ENCODE measurements around the gene XYLT2.

Gene XYLT2

DNA sequence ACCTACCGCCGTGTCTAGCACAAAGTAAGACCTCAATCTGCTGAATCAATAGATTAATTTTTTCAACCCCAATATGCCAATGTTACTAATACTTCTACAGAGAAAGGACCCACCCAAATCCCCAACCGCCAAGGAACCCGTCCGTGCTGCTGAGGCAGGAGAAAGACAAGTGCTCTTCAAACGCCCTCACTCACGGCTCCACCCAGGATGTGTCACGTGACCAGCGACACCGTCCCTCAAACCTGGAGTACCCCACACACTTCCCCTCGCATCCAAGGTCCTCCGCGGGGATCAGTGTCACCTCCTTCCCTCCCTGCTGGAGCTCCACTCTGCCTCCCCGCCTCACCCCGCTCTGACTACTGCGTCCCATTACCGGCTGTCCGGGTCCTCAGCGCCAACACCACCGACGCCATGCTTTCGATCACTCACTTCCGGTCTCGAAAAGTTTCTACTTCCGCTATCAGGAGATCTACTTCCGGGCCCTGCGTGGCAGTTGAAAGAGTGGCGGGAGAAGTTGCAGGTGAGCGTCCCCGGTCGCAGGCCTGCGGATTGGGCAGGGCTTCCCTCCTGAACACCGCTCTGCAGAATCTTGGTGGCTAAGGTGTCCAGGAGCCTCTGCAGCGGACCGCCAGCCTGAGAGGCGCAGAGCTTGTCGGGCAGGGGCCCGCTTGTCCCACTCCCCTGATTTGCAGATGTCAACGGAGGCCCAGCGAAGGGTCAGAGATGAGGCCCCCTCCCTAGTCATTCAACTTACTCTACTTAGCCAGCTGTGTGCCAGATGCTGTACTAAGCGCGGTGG lies 27.0 kb downstream of the XYLT2 start, which contains the start of the genes EME1 and MRPL27:
EME1 (plus strand) TSS at position 472 of the 799 bp plus-strand sequence. CDS start 1,980 bp downstream, outside the sequence.
MRPL27 (minus strand) TSS at position 427 of the 799 bp plus-strand sequence; CDS start at position 413, 14 bp downstream.
- peak; percentile 90 for DNase-seq (ENCODE audit: insufficient read length, low spot score)
- TF ChIP-seq POLR2A (IDR thresholded peaks at IDR 0.05; ENCODE audit: low read depth, low read length): peak; percentile 83
- no peak for FAIRE-seq

DNA sequence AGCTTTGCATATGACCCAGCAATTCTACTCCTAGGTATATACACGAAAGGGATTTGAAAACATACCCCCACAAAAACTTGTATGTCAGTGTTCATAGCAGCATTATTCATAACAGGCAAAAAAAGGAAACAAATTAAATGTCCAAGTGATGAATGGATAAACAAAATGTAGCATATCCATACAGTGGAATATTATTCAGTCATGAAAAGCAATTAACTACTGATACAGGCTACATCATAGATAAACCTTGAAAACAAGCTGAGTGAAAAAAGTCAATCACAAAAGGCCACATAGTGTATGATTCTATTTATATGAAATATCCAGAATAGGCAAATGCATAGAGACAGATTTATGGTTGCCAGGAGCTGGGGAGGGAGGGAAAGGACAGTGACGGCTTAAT lies 27.8 kb downstream of the XYLT2 start:
- no peak for TF ChIP-seq POLR2A (IDR thresholded peaks at IDR 0.05; ENCODE audit: low read depth, low read length)
- DNase-seq (ENCODE audit: insufficient read length, low spot score) (no peak), FAIRE-seq (no peak)

DNA sequence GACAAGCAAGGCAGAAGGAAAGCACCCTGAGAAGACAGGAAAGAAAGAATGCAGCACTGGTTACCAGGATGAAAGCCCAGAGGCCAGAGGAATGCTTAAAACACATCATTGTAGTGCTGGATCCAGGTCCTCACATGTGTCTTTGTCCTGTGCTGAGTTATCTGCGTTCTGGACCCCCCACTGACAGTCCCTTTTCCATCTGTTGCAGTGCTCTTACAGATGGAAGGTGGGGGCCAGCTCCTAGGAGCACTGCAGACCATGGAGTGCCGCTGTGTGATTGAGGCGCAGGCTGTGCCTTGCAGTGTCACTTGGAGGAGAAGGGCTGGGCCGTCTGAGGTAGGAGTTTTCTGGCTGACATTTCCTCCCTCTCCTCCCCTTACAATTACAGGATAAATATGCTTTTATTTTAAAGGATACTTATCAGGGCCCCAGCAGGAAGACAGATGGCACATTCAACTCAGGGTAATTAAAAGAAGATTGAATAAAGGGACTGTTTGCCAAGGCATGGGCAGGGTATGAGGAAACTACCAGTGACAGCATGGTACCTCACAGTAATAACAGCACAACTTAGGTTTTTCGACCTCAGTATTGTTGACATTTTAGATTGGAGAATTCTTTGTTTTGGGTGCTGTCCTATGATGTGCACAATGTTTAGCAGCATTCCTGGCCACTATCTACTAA lies 30.1 kb downstream of the XYLT2 start:
- FAIRE-seq (no peak), DNase-seq (ENCODE audit: insufficient read length, low spot score) (no peak)
- no peak for TF ChIP-seq POLR2A (IDR thresholded peaks at IDR 0.05; ENCODE audit: low read depth, low read length)

DNA sequence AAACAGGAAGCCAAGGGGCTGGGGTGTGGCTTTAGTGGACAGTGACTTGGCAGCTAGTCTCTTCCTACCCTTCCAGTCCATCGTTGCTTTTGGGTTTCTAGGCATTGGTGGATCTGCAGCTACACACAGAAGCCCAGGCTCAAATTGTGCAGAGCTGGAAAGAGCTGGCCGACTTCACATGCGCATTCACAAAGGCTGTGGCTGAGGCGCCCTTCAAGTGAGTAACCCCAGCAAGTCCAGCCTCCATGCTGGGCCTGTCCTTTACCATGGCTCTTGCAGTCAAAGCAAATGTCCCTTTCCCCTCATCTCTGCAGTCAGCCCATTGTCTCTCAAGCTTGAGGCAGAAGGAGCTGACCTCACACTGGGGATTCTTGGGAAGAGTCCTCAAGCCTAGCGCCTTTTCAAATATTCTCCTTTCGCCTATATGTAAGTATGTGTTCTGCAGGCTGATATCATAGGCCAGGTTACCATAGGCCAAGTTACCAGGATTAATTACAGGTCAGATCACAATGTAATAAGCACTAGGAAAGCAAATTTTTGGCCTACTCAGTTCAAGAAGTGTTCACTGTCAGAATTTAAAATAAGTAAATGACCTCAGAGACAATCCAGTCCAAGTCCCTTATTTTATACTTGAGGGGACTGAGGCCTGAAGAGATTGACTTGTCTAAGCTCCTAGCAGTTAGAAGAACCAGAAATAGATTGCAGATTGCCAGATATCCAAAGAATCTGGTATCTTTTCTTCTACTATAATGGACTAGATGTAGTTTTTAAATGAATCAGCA lies 33.6 kb downstream of the XYLT2 start:
- TF ChIP-seq POLR2A (IDR thresholded peaks at IDR 0.05; ENCODE audit: low read depth, low read length): no peak
- FAIRE-seq (no peak), DNase-seq (ENCODE audit: insufficient read length, low spot score) (no peak)

DNA sequence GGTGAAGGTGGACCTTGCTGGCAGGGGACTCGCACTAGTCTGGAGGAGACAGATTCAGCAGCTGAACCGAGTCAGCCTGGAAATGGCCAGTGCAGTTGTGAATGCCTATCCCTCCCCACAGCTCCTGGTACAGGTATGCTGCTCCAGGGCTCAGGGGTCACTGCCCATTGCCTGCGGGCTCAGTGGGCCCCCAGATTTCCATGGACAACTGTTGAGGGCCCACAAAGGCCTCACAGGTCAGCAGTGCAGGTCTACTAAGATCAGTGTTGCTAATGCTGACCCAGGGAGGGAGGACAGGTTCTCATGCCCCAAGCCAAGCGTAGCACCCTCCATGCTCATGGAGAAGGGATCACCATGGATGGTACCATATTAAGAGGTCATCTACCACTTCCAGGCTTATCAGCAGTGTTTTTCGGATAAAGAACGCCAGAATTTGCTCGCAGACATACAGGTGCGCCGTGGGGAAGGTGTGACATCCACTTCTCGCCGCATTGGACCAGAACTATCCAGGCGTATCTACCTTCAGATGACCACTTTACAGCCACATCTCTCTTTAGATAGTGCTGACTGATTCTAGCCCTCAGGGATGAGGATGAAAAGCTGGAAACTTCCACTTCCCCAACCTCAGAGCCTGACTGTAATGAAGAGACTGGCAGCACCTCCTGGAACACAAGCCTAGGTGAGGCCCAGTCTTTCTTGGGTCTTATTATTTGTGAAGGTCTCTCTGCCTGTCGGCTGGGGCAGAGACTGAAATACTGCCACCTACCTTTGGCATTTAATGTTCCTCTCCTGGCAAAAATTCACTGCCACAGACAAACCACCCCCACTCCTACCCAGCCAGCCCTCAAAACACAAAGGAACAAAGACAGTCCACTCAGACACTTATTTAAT lies 34.7 kb downstream of the XYLT2 start:
- TF ChIP-seq POLR2A (IDR thresholded peaks at IDR 0.05; ENCODE audit: low read depth, low read length): no peak
- no peak for FAIRE-seq
- DNase-seq (ENCODE audit: insufficient read length, low spot score): no peak

DNA sequence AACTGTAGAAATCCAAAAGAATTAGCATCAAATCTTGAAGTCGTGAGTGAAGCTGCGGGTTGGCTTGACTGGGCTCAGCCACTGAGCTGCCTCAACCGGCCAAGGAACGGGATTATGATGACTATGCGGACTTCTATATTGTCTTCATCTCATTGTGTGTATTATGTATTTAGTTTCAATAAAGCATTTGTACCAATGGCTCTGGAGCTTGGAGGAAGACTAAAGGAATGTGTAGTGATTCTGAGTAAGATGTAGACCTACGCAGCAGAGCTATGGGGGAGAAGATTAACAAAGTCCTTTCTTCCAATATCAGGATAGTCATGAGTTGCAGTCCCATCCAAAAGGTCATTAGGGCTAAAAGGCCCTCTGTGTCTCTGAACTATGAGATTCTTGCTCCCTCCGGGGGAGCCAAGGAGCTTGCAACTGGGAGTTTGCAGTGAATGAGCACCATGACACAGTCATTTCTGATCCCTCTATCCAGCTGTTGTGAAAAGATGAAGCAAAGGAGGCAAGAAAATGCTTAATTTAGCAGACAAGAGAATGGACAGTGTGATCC lies 35.4 kb downstream of the XYLT2 start:
- TF ChIP-seq POLR2A (IDR thresholded peaks at IDR 0.05; ENCODE audit: low read depth, low read length): no peak
- DNase-seq (ENCODE audit: insufficient read length, low spot score) (no peak), FAIRE-seq (no peak)

DNA sequence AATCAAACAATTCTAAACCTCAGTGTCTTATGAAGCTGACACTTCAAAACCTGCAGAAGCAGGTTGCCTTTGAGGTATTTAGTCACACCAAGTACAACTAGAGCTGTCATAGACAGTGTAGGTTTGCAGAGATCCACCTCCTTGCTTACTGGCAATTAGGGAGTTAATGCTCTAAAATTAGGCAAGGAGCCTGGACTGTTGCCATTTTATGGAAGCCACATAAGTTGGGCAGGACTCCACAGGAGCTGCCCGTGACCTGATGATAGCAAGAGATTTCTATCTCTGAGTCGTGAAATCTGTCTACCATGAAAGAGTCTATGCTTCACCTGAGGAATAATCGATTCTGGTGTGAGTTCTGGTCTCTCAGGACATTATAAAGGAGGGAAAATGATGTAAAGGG lies 36.0 kb downstream of the XYLT2 start:
- no peak for TF ChIP-seq POLR2A (IDR thresholded peaks at IDR 0.05; ENCODE audit: low read depth, low read length)
- no peak for FAIRE-seq

DNA sequence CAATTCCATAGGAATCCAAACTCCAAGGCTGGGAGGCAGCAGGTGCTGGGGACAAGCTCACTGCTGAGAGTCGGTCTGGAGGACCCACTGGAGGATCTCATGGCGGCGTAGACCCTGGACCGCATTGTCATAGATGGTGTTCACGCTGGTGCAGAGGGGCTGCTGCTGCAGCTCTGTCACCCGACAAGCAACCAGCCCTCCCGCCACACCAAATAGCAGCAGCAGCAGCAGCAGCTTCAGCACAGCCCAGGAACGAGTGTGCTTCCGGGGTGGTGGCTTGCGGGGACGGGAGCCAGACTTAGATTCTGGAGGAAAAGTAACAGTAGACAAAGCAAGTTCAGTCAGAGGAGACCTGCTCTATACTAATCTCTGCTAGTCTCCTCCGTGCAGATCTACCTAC lies 37.0 kb downstream of the XYLT2 start:
- FAIRE-seq: no peak
- TF ChIP-seq POLR2A (IDR thresholded peaks at IDR 0.05; ENCODE audit: low read depth, low read length): no peak

More for the DNA sequence above, 36.0 kb downstream of the XYLT2 start:
- DNase-seq (ENCODE audit: insufficient read length, low spot score): no peak

DNA sequence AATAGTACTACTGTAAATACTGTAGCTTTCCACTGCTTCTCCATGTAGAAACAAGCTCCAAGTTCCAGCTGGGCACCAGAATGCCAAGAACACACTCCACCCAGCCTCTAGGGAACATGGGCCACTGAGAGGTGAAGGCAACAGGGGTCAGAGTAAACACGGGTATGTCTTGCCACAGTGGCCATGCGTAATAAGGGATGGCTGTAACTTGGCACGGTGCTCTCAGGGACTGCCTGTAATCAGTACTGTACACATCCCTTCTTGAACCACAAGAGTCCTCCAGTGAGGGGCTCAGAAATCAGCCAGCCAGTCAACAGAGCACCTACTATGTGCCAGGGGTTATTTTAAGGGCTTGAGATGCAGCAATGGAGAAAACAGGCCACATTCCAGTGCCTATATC lies 40.6 kb downstream of the XYLT2 start:
- FAIRE-seq: no peak
- no peak for TF ChIP-seq POLR2A (IDR thresholded peaks at IDR 0.05; ENCODE audit: low read depth, low read length)
- DNase-seq (ENCODE audit: insufficient read length, low spot score): no peak

More for the DNA sequence above, 37.0 kb downstream of the XYLT2 start:
- no peak for DNase-seq (ENCODE audit: insufficient read length, low spot score)

DNA sequence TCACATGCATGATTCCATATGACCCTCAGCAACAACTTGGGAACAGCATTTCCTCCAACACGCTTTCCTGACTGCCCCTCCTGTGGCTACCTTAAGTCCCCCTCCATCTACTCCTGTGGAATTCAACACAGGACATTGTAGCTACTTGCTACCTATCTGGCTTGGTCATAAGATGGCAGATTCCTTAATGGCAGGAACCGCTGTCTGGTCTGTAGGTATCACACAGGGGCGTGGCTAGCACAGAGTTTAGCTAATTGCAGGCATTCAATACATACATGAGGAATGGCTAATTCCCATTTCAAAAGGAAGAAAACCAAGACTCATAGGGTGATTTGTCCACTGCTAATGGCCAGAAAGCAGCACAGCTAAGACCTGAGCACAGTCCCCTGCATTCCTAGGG lies 42.8 kb downstream of the XYLT2 start:
- FAIRE-seq: no peak
- DNase-seq (ENCODE audit: insufficient read length, low spot score): no peak
- no peak for TF ChIP-seq POLR2A (IDR thresholded peaks at IDR 0.05; ENCODE audit: low read depth, low read length)

DNA sequence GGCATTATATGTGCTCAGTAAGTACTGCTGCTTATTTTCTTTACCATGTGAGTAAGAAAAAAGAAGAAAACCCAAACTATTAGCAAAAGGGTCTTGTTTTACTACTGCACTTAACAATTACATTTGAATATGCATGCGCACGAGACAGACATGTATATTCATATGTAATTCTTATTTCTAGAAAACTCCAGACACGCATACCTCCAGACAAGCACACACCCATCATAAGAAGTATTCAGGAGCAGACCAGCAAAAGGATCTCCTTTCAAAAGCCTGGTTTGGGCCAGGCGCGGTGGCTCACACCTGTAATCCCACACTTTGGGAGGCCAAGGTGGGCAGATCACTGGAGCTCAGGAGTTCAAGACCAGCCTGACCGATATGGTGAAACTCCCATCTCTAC lies 43.6 kb downstream of the XYLT2 start:
- no peak for TF ChIP-seq POLR2A (IDR thresholded peaks at IDR 0.05; ENCODE audit: low read depth, low read length)
- DNase-seq (ENCODE audit: insufficient read length, low spot score) (no peak), FAIRE-seq (no peak)

DNA sequence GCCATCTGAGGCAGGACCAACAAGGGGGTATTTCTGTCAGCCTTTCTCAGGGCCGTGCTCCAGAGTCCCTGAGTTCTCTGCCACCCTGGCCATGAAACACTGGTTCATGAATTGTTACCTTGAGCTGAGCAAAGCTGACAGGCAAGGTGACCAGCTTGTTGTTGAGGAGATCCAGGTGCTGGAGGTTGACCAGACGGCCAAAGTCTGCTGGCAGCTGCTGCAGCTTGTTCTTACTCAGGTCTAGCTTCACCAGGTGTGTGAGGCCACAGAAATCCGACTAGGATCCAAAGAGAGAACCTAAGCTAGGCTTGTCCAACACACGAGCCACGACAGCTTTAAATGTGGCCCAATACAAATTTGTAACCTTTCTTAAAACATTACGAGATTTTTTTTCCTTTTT lies 46.7 kb downstream of the XYLT2 start:
- no peak for DNase-seq (ENCODE audit: insufficient read length, low spot score)
- FAIRE-seq: no peak

DNA sequence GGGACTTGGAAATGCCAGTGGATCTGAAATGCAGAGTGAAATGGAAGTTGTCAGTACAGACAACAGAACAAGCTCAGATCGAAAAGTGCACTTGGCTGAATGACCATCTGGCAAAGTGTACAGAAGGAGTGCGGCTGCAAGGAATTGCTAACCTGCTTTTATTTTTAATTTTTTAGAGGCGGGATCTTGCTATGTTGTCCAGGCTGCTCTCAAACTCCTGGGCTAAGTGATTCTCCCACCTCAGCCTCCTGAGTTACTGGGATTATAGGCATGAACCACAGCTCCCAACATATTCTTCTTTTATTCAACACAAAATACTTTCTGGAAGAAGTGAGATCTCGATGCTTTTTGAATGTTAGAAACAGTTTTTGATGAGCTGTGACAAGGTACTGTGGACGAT lies 47.8 kb downstream of the XYLT2 start:
- no peak for DNase-seq (ENCODE audit: insufficient read length, low spot score)
- no peak for TF ChIP-seq POLR2A (IDR thresholded peaks at IDR 0.05; ENCODE audit: low read depth, low read length)
- no peak for FAIRE-seq

More for the DNA sequence above, 46.7 kb downstream of the XYLT2 start:
- TF ChIP-seq POLR2A (IDR thresholded peaks at IDR 0.05; ENCODE audit: low read depth, low read length): no peak
